Psoas muscle (tissue), 8 donors: ENCODE measurements around the gene VANGL1. TPM values are rescaled to one million over a fixed set of nuclear protein-coding genes. Genes with fewer than 3 reads are reported as not detected.

ENCODE experiments used
- ATAC-seq, 4 donors: fragments of 200-7000 bp; cut with Tn5 transposase; one replicate each; pipeline ENCODE4 v1.9.1; 2020; ENCODE audit warnings: moderate library complexity in 3 of 4, mild to moderate bottlenecking in 2 of 4
- DNase-seq, 2 donors: peaks; one replicate each; pipeline ENCODE4 v3.0.0-alpha.2; 2020
- H3K27ac ChIP-seq: fragments of 200-600 bp; one replicate; pipeline ENCODE4 v1.8.0; 2022
- H3K27me3 ChIP-seq, 3 donors: fragments of 200-600 bp in 1 of 3; one replicate each; pipeline versions ENCODE4 v1.6.1 to v1.8.0; 2013 to 2022; ENCODE audit warnings: low read length in 2 of 3, mild to moderate bottlenecking in 2 of 3, moderate library complexity in 1 of 3; ENCODE audit not compliant: insufficient read depth in 3 of 3
- H3K36me3 ChIP-seq, 2 donors: fragments of 200-600 bp in 1 of 2; one replicate each; pipeline versions ENCODE4 v1.6.1 to v1.8.0; 2013 to 2022; ENCODE audit warnings: low read depth in 1 of 2, mild to moderate bottlenecking in 1 of 2, moderate library complexity in 1 of 2; ENCODE audit not compliant: insufficient read depth in 1 of 2
- H3K4me1 ChIP-seq: fragments of 200-600 bp; one replicate; pipeline ENCODE4 v1.8.0; 2022
- H3K4me3 ChIP-seq: fragments of 200-600 bp; one replicate; pipeline ENCODE4 v1.8.0; 2022; ENCODE audit warnings: mild to moderate bottlenecking
- H3K9me3 ChIP-seq: fragments of 200-600 bp; one replicate; pipeline ENCODE4 v1.8.0; 2022
- WGBS, 3 donors: extraction: QIAGEN DNeasy Blood & Tissue Kit; methylation state at CpG; one replicate each; pipeline versions ENCODE4 v1.1.6 to v1.1.7; 2013; 5-methylcytosine and 5-hydroxymethylcytosine counted together
- intact Hi-C, 2 donors: fragments of 100-400 bp; cut with DNase I; formaldehyde crosslinking; loops; one replicate each; pipeline versions ENCODE4 v1.11.0 to v1.14.2; 2022
- polyA plus RNA-seq, 3 donors: library from polyadenylated mRNA; stranded (reverse); fragments of 200-250 nt; gene quantifications; one replicate each; pipeline ENCODE4 v1.2.3, GENCODE V29; 2013
- total RNA-seq, 4 donors: library from RNA; stranded (reverse); fragmentation: NEBNext Ultra II Directional in 2 of 4; extraction: Animal tissue kit (Norgen Biotek cat#: 25700) in 2 of 4; gene quantifications; one replicate each; pipeline versions ENCODE4 v1.2.1 to v1.2.4, GENCODE V29; 2021 to 2023
- TF ChIP-seq, protein P1 (sequence below): fragments of 200-600 bp; IDR thresholded peaks from one replicate; pipeline ENCODE4 v1.8.0; 2022; ENCODE audit warnings: antibody characterized with exemption
- donor health status: healthy with polysubstance abuse.
- donor health status: DM: no; HTN: no; CAD: no; lungs with moderate emphysema.
- donor health status: Bipolar disorder and iron deficiency.
- donor health status: healthy.
- donor health status: DM: yes; HTN: yes; CAD: no.
- donor health status: DM: no; HTN: no; CAD: no.
- donor health status: DM: no; HTN: no; CAD: no.
- donor health status: DM: yes; HTN: yes; CAD: no.

The VANGL1 gene
- total and polyA plus RNA-seq, 7 donors, result 0.48 to 2.4 (median 1.2) TPM

DNA sequence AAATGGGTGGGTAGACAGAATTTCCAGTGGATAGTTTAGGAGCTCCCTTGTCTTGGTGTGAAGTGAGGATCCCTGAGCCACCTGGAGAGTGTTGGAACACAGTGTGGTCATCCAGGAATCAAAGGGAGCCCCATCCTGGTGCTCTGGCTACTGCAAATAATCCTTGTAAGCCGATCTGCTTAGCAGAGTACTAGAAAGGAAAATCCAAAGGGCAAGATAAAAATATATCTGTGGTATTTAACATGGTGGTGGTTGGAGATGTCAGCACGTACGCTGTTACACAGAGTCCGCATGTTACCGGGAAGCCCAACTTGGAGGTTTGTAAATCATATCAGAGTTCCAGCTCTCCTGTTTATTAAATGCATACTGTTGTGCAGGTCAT, 39.0 kb downstream of the VANGL1 start:
- ATAC-seq, result peak; percentile 84 to 93 (median 86)
- TF ChIP-seq, protein P1, sequence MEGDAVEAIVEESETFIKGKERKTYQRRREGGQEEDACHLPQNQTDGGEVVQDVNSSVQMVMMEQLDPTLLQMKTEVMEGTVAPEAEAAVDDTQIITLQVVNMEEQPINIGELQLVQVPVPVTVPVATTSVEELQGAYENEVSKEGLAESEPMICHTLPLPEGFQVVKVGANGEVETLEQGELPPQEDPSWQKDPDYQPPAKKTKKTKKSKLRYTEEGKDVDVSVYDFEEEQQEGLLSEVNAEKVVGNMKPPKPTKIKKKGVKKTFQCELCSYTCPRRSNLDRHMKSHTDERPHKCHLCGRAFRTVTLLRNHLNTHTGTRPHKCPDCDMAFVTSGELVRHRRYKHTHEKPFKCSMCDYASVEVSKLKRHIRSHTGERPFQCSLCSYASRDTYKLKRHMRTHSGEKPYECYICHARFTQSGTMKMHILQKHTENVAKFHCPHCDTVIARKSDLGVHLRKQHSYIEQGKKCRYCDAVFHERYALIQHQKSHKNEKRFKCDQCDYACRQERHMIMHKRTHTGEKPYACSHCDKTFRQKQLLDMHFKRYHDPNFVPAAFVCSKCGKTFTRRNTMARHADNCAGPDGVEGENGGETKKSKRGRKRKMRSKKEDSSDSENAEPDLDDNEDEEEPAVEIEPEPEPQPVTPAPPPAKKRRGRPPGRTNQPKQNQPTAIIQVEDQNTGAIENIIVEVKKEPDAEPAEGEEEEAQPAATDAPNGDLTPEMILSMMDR, result no peak
- intact Hi-C loops, result no loop called here

DNA sequence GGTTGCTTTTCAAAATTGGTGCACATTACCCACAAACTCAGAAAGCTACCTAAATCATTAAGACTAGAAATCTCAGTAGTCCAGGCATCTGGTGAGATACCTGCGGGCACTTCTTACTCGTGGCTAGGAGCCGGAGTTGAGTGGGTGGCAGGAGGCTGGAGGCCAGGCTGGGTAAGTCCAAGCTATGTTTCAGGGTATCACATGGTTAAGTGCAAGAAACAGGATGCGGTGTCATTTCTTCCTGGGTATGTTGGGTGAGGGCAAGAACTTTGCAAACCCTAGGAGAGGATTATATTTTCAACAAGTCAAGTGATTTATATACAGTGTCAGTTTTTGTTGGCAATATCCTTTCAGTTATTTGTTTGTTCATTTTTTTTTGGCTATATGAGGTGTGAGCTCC, 41.0 kb downstream of the VANGL1 start:
- no peak overlapping the region for H3K4me3 ChIP-seq
- no peaks in the 10 kb centered on the region for H3K27me3 ChIP-seq
- peaks cover 0 to 22% of the 10 kb centered on the region in 2 donors for H3K36me3 ChIP-seq
- H3K9me3 ChIP-seq, result no peaks in the 10 kb centered on the region
- H3K4me1 ChIP-seq, result peaks cover 18% of the 10 kb centered on the region
- DNase-seq, result no peak
- peak; percentile 56 to 66 (median 61) for ATAC-seq
- WGBS, 3 donors, result 30 to 44% (median 36%) methylated on average over 4 of the region's 4 CpGs
- intact Hi-C loops, result no loop called here
- TF ChIP-seq, protein P1, result no peak
- no peak overlapping the region for H3K27ac ChIP-seq

More for the DNA sequence above, 39.0 kb downstream of the VANGL1 start:
- Histone ChIP-seq H3K27me3 (no peaks in the 10 kb centered on the region), H3K36me3 (peaks cover 0 to 7% of the 10 kb centered on the region in 2 donors), H3K9me3 (no peaks in the 10 kb centered on the region), H3K4me3 (no peak overlapping the region), H3K4me1 (peaks cover 18% of the 10 kb centered on the region), H3K27ac (peak overlapping the region; percentile 19)
- no peak for DNase-seq
- 22 to 43% (median 39%) methylated on average over 5 of the region's 5 CpGs for WGBS, 3 donors

DNA sequence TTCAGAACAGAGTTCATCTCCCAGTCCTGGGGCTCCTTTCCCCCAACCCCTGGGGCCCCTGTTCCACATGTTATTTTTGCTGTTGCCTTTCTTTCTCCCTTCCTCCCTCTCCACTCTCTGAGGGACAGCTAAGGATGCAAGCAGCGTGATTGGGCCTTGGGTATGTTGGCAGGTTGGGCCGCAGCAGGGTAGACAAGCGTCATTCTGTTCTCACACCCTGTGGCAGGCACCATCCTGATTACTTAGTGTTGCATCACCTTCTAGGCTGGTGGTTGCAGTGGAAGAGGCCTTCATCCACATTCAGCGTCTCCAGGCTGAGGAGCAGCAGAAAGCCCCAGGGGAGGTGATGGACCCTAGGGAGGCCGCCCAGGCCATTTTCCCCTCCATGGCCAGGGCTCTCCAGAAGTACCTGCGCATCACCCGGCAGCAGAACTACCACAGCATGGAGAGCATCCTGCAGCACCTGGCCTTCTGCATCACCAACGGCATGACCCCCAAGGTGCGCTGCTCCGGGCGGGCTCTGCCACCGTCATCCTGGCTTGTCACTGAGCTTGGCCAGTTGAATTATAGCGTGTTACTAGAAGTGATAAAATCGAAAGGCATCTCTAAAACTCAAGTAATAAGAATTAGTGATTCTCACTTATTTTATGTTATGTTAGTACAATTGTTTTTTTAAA, 43.4 kb downstream of the VANGL1 start:
- DNase-seq, result no peak
- no peaks in the 10 kb centered on the region for H3K27me3 ChIP-seq
- ATAC-seq, result no peak
- H3K4me3 ChIP-seq, result no peak overlapping the region
- H3K27ac ChIP-seq, result no peak overlapping the region
- WGBS, 3 donors, result 91 to 95% (median 94%) methylated on average over 14 of the region's 14 CpGs
- intact Hi-C loops, result no loop called here
- peaks cover 0 to 24% of the 10 kb centered on the region in 2 donors for H3K36me3 ChIP-seq
- TF ChIP-seq, protein P1, result no peak
- peaks cover 18% of the 10 kb centered on the region for H3K4me1 ChIP-seq
- H3K9me3 ChIP-seq, result no peaks in the 10 kb centered on the region

DNA sequence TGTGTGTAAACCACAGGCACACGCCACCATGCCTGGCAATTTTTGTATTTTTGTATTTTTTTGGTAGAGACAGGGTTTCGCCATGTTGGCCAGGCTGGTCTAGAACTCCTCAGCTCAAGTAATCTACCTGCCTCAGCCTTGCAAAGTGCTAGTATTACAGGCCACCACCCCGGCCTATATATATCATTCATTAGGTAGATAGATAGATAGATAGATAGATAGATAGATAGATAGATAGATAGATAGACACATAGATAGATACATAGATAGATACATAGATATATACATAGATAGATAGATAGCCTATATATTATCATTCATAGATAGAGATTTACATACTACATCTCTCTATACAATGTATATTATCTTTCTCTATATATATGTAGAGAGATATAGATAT, 46.0 kb downstream of the VANGL1 start:
- no peak for ATAC-seq
- H3K36me3 ChIP-seq, result peaks cover 3 to 37% of the 10 kb centered on the region in 2 donors
- WGBS, 3 donors, result 97 to 100% (median 98%) methylated on average over 3 of the region's 3 CpGs

More for the DNA sequence above, 46.0 kb downstream of the VANGL1 start:
- no peak overlapping the region for H3K27ac ChIP-seq
- H3K27me3 ChIP-seq, result peaks cover 0 to 4% (median 0%) of the 10 kb centered on the region in 3 donors
- TF ChIP-seq, protein P1, result no peak
- no peaks in the 10 kb centered on the region for H3K9me3 ChIP-seq
- DNase-seq, result no peak
- no peak overlapping the region for H3K4me3 ChIP-seq
- intact Hi-C loops, result no loop called here
- H3K4me1 ChIP-seq, result peaks cover 1% of the 10 kb centered on the region
